NCI-H2196 (cell line): ENCODE measurements around the gene KIF5A.
"Not testable (repeated sequence)": the region's sequence is repeated elsewhere in the genome, so short reads cannot be mapped to it uniquely, and the experiment has no call there.

Experiments used
- DNase-seq: peaks from one replicate; lab custom pipeline; 2025; ENCODE audit not compliant: unreplicated experiment; lab: John Stamatoyannopoulos, UW

Gene KIF5A

GRCh38 chr12:57549909-57550640, at the start of gene KIF5A:
Gene KIF5A (plus strand): TSS chr12:57550044. CDS start chr12:57550272, 228 bp downstream.
- peak; percentile 54 for DNase-seq

- DNase-seq = no peak
Measured at GRCh38 chr12:57500213-57500612, 49.6 kb upstream of the KIF5A start.

GRCh38 chr12:57502311-57502969, 47.4 kb upstream of the KIF5A start:
- DNase-seq = not testable (repeated sequence)

GRCh38 chr12:57506541-57506940, 43.3 kb upstream of the KIF5A start:
- not testable (repeated sequence) for DNase-seq

- not testable (repeated sequence) for DNase-seq
Measured at GRCh38 chr12:57507796-57508195, 42.0 kb upstream of the KIF5A start.

GRCh38 chr12:57511161-57511560, 38.7 kb upstream of the KIF5A start:
- no peak for DNase-seq

GRCh38 chr12:57511588-57512325, 38.1 kb upstream of the KIF5A start:
- no peak for DNase-seq

GRCh38 chr12:57512665-57513064, 37.2 kb upstream of the KIF5A start:
- DNase-seq = no peak

- DNase-seq = no peak
Measured at GRCh38 chr12:57513266-57513665, 36.6 kb upstream of the KIF5A start.

GRCh38 chr12:57513677-57514076, 36.2 kb upstream of the KIF5A start:
- DNase-seq = not testable (repeated sequence)

GRCh38 chr12:57514246-57514645, 35.6 kb upstream of the KIF5A start:
- not testable (repeated sequence) for DNase-seq

GRCh38 chr12:57514720-57515407, 35.0 kb upstream of the KIF5A start:
- peak; percentile 58 for DNase-seq

GRCh38 chr12:57515408-57515933, 34.4 kb upstream of the KIF5A start:
- DNase-seq = no peak

GRCh38 chr12:57515934-57516541, 33.8 kb upstream of the KIF5A start:
- DNase-seq = no peak

- DNase-seq = no peak
Measured at GRCh38 chr12:57516617-57517153, 33.2 kb upstream of the KIF5A start.

GRCh38 chr12:57517187-57517586, 32.7 kb upstream of the KIF5A start:
- DNase-seq = no peak

GRCh38 chr12:57517718-57518117, 32.1 kb upstream of the KIF5A start:
- not testable (repeated sequence) for DNase-seq

- DNase-seq = no peak
Measured at GRCh38 chr12:57518176-57518919, 31.5 kb upstream of the KIF5A start.

GRCh38 chr12:57518920-57519795, 30.7 kb upstream of the KIF5A start:
- no peak for DNase-seq
